Measurements from ENCODE around the gene FAM177B.

Gene FAM177B

GRCh38 chr1:222790115-222790514 is 53.1 kb downstream of the FAM177B start:
- no peak for TF ChIP-seq ZNF70 (CRISPR knock-in tag; IDR thresholded peaks at IDR 0.05)
- TF ChIP-seq BACH2 (CRISPR knock-in tag; IDR thresholded peaks at IDR 0.05; ENCODE audit: borderline replicate concordance), result no peak
- no peak for TF ChIP-seq CSDC2 (CRISPR knock-in tag; IDR thresholded peaks at IDR 0.05)
- no peak for TF ChIP-seq ESRRG (CRISPR knock-in tag; IDR thresholded peaks at IDR 0.05)
- no peak for TF ChIP-seq ZC3H10 (CRISPR knock-in tag; IDR thresholded peaks at IDR 0.05)
- no peak for TF ChIP-seq ARNTL (CRISPR knock-in tag; IDR thresholded peaks at IDR 0.05; ENCODE audit: borderline replicate concordance, low read depth)
- TF ChIP-seq TSHZ2 (CRISPR knock-in tag; IDR thresholded peaks at IDR 0.05), result no peak
- TF ChIP-seq ZNF565 (CRISPR knock-in tag; conservative IDR thresholded peaks at IDR 0.05; ENCODE audit: low read depth), result no peak
- TF ChIP-seq PATZ1 (CRISPR knock-in tag; IDR thresholded peaks at IDR 0.05; ENCODE audit: borderline replicate concordance), result no peak
- no peak for TF ChIP-seq CREB5 (CRISPR knock-in tag; IDR thresholded peaks at IDR 0.05; ENCODE audit: low read depth)
- no peak for TF ChIP-seq ZFP3 (CRISPR knock-in tag; IDR thresholded peaks at IDR 0.05)
- no peak for TF ChIP-seq TCF4 (CRISPR knock-in tag; IDR thresholded peaks at IDR 0.05; ENCODE audit: borderline replicate concordance)
- no peak for TF ChIP-seq ISL1 (CRISPR knock-in tag; IDR thresholded peaks at IDR 0.05)
- TF ChIP-seq GLIS3 (CRISPR knock-in tag; IDR thresholded peaks at IDR 0.05), result no peak
- TF ChIP-seq PPARA (CRISPR knock-in tag; IDR thresholded peaks at IDR 0.05; ENCODE audit: borderline replicate concordance), result no peak
- TF ChIP-seq TOX (CRISPR knock-in tag; IDR thresholded peaks at IDR 0.05; ENCODE audit: borderline replicate concordance), result no peak
- no peak for ATAC-seq

GRCh38 chr1:222790520-222790919 is 53.5 kb downstream of the FAM177B start:
- TF ChIP-seq PATZ1 (CRISPR knock-in tag; IDR thresholded peaks at IDR 0.05; ENCODE audit: borderline replicate concordance), result no peak
- no peak for TF ChIP-seq TSHZ2 (CRISPR knock-in tag; IDR thresholded peaks at IDR 0.05)
- no peak for TF ChIP-seq OSR1 (CRISPR knock-in tag; IDR thresholded peaks at IDR 0.05)
- TF ChIP-seq ARNTL (CRISPR knock-in tag; IDR thresholded peaks at IDR 0.05; ENCODE audit: borderline replicate concordance, low read depth), result no peak
- TF ChIP-seq CREB5 (CRISPR knock-in tag; IDR thresholded peaks at IDR 0.05; ENCODE audit: low read depth), result no peak
- TF ChIP-seq CSRNP3 (CRISPR knock-in tag; IDR thresholded peaks at IDR 0.05), result no peak
- no peak for TF ChIP-seq SNAI2 (CRISPR knock-in tag; IDR thresholded peaks at IDR 0.05)
- ATAC-seq, result no peak

Data from SK-N-SH treated with all-trans-retinoic acid at 6 μM for 48 hours (cell line).